Activated CD4-positive, alpha-beta T cell treated with anti-CD3 and anti-CD28 coated beads, Interleukin-2, amount 50 U/mL, for 1 hour (primary cell): ENCODE measurements around the gene CHST5.
"Not testable (repeated sequence)": the region's sequence is repeated elsewhere in the genome, so short reads cannot be mapped to it uniquely, and the experiment has no call there.

Experiments used
- DNase-seq: peaks from one replicate; pipeline ENCODE4 v3.0.0-alpha.2; 2020

CHST5 gene

DNA sequence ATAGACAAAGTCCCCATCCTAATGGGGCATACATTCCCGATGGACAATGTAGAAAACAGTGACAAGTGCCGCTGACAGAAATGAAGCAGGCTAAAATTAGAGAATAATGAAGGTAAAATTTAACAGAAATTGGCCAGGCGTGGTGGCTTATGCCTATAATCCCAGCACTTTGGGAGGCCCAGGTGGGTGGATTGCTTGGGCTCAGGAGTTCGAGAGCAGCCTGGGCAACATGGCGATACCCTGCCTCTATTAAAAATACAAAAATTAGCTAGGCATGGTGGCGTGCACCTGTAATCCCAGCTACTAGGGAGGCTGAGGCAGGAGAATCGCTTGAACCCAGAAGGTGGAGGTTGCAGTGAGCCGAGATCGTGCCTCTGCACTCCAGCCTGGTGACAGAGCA lies 12.5 kb upstream of the CHST5 start:
- DNase-seq, result not testable (repeated sequence)

DNA sequence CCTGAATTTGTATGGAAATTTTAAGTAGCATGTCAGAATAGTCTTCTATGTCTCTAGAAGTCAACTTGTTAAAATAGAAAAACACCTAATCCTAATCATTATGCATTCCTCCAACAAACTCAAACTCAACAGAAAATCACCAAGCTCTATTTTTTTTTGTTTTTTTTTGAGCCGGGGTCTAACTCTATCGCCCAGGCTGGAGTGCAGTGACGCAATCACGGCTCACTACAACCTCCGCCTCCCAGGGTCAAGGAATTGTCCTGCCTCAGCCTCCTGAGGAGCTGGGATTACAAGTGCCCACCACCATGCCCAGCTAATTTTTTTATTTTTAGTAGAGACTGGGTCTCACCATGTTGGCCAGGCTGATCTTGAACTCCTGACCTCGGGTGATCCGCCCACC lies 10.4 kb upstream of the CHST5 start:
- DNase-seq, result no peak

DNA sequence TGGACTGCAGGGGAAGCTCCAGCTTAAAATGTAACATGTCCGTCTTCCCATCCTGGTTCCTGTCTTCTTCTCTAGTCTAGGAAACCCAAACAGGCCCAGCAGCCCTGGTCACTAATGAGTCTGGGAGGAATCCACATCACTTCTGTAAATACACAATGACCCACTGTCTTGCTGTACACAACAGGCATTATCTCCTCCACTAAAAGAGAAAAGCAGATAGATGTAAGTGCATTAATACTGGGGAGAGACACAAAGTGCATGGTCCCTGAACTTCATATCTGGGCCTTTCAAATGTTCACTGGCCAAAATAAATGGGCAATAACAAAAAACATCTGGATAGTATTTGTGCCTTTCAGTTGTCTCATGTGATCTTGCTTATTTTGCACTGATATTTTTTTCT lies 10.0 kb upstream of the CHST5 start:
- DNase-seq, result not testable (repeated sequence)

DNA sequence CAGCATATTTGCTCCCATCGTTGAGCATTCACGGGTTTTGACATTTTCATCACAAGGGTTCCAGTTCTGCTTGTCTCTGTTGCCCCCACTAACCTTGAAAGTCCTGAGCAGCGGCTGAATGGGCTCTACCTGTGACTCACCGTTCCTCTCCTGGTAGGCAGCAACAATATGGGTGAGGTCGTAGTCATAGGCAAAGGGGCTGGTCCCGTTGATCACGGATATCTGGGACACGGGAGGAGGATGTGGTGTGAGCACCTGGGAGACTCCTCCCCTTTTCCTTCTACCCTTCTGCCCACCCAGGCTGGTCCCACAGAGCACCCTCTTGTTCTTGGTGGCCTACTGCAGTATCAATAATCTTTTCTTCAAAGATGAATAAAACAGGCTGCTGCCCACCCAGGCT lies 6.6 kb upstream of the CHST5 start:
- not testable (repeated sequence) for DNase-seq

DNA sequence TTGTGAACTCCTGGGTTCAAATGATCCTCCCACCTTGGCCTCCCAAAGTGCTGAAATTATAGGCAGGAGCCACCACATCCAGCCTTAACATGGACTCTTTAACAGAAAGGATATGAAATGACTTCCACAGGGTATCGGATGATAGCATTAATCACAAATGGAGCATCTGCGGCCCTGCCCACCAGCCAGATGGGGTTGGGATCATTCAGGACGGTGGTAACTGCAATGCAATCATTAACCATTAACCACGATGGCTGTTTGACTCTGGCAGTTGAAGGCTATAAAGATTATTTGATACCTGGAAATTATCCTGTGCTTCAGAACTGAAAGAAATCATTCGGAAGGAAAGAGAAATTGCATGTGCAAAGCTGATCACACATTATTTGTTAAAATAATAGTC lies 5.3 kb upstream of the CHST5 start:
- DNase-seq, result no peak

DNA sequence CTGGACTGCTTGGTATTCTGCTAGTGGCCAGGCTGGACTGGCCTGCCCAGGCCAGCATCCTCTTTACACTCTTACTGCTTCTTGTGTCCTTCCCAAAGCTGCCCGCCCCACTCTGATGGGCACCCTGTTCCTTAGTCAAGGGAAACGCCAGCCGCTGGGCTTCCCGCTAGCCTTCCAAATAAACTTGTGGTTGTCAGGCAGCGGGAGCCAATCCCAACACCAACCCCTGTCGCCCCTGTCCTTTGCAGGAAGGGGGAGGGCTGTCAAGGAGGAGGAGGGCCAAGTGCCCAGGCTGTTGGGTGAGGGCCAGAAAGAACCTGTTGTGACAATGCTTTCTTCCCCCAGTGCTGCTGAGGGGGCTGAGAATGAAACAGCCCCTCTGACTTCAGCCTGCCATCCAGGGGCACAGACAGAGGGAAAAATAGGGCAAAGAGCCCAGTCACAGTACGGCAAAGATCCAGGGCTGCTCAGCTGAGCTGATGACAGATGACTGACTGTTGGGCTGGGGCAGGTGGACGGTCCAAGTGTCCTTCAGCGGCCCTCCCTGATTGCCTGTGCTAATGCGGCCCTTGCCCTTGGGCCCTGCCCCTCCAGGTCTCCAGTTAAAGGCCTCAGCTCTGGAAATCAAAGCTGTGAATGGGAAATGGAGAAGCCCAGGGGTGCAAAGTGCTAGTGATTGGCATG lies 3.1 kb upstream of the CHST5 start:
- DNase-seq, result not testable (repeated sequence)

DNA sequence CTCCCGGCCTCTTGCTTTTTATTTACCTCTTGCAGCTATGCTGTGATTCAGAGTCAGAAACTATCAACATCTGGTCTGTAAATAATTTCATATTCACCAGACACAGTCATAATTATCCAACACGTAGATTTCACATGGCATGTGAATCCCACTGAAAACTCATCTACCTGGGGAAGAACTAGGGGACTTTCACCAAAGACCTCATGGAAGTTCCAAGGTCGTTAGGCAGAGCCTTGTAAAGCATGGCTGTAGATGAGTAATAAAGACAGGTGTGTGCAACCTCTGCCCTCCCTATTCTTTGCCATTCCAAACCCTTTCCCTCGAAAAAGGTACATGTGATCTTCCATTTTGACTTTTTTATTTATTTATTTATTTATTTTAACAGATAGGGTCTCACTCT lies 1.9 kb upstream of the CHST5 start:
- DNase-seq, result no peak

DNA sequence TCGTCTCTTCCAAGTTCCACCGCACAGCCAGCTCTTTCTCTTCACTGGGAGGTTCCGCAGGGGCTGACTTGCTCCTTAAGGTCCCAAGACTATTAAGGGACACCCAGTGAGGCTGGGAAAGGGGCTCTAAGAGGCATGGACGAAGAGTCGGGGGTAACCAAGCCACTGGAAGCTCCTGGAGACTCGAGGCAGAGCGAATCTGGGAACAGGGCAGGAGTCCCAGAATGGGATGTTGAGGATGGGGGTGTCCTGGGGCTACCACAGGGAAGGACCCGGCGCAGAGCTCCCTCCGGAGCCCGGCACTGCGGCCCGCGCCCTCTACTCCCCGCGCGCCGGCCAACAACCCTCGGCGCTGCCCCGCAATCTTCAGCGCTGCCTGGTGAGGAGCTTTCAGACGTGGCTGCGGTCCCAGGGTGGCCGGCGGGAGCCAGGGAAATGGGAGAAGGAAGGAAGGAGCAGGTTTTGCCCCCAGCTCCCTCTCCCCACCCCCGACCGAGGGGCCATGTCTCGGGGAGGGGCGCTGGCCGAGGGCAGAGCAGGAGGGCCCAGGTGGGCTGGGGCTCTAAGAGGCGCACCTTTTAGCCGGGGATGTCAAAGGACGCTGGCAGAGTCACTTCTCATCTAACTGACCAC lies 581 bp downstream of the CHST5 start:
- DNase-seq, result no peak

DNA sequence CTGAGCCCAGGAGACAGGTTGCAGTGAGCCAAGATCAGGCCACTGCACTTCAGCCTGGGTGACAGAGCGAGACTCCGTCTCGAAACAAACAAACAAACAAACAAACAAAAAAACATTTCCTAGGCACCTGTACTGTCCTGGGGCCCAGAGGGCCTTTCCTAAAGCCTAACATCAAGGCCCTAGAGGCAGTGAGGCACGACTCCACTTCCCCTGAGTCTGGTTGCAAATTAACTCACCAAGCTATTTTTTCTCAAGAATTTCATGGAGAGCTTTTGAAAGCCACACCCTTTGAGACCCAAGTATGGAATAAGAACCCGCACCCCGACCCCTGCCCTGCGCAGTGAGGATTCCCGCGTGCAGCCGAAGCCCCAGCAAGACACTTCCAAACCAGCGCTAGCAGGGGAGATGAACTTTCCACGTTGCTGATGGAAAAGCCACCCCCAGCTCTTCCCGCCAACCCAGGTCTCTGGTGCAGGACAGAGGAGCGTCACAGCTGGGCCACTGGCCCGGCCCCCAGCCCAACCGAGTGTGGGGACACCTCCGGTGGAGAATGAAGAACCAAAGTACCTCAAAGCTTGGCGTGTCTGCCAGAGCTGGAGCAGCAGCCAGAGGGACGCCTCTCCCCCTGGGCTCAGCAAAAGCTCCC lies 1.2 kb downstream of the CHST5 start:
- no peak for DNase-seq

DNA sequence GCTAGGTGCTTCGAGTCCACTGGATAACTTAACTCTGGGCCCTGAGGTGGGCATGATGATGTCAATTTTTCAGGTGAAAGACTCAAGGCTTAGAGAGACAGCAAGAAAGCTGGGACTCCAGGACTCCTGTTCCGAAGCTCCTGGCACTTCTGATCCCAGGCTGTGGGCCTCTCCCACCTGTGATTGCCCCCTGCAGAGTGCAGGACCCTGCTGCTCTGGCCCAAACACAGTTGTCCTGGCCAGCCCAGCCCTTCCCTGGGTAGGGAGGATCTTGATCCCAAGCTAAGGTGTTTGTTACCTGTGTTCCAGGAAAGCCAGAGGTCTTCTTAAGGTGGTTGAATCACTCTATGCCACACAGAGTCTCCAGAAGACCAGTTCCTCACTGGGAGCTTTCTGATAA lies 3.1 kb downstream of the CHST5 start:
- DNase-seq, result no peak

DNA sequence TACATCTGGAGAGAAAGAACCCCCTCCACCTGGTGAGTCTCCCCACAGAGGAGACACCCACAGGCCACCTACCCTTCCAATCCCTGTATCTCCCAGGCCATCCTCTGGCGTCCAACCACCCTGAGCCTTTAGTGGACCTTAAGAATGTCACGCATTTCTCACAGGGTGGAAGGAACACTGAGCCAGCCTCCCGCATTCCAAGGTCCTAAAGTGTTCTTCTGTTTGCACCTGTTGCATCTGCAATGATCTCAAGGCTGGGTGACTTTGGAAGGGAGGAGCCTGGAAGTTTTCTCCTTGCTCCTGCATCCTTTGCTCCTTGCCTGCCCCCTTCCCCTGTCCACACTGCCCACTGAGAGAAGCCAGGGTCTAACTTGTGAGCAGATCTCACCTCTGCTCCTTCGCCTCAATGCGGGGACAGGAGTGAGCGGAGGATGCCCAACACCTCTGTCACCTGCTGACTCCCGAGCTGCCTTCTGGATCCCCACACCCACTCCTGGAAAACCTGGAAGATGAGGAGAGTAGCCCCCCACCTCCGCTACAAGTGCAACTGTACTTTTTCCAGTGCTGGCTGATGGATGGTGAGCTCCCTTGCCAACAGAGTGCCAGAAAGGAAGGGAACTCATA lies 3.7 kb downstream of the CHST5 start:
- no peak for DNase-seq

DNA sequence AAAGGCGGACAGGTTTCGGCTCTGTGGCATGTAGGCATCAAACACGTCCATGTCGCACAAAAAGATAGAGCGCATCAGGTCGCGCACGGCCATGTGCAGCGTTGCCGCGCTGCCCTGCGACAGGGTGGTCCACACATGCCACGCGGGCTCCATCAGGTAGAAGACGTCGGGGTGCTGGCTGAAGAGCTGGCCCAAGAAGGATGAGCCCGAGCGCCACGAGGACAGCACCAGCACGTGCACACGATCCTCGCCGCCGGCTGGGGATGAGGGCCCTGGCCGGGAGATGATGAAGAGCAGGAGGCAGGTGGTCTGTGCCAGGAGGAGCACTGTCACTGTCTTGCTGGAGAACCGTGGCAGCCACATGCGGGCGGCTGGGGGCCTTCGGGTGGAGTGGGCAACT lies 5.9 kb downstream of the CHST5 start:
- DNase-seq, result no peak

DNA sequence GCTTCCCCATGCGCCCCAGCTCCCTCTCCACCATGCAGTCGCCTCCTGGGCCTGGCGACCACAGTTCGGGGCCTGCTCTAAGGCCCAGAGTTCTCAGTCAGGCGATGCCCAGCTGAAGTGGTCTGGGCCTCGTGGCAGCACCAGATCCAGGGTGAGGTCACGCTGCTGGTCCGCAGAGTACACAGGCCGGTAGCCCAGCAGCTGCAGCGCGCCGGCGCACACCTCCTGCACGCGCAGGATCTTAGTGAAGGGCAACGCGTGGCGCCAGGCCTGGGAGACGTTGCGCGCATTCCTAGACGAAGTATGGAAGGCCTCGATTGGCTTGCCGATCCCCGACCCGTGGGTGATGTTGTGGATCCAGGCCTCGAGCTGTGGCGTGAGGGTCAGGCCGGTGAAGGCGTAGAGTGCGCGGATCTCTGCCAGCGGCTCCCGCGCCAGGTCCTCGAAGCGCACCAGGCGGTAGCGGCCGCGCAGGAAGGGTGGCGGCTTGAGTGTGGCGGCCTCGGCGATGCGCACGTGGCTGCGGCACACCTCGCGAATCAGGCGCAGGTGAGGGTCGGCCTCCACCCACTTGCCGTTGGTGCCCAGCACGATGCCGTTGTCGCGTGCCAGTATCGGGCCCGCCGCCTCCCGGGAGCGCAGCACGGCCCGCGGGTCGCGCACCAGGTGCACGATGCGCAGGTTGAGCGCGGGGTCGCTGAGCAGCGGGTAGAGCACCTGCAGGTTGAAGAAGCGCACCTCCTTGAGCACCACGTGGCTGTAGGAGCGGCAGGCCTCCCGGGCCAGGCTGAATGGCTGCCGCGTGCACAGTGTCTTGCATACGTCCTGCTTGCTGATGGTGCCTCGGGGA lies 6.6 kb downstream of the CHST5 start:
- no peak for DNase-seq

DNA sequence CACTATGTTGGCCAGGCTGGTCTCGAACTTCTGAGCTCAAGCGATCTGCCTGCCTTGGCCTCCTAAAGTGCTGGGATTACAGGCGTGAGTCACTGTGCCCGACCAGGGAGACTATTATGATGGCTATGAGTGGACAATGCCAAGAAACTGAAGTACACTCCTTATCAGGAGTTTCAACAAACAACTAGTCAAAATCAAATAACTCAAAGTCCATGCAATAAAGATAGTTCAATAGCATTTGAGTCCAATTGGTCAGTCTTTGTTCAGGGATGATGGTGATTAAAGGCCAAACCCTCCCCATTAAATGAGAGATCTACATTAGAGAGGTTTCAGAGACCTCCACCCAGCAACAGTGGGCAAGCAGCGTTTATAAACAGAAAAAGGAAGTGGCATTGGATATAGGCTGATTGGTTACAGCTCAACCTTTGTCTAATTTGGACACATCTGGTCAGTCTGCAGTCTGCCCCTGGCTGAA lies 8.0 kb downstream of the CHST5 start:
- DNase-seq, result no peak

DNA sequence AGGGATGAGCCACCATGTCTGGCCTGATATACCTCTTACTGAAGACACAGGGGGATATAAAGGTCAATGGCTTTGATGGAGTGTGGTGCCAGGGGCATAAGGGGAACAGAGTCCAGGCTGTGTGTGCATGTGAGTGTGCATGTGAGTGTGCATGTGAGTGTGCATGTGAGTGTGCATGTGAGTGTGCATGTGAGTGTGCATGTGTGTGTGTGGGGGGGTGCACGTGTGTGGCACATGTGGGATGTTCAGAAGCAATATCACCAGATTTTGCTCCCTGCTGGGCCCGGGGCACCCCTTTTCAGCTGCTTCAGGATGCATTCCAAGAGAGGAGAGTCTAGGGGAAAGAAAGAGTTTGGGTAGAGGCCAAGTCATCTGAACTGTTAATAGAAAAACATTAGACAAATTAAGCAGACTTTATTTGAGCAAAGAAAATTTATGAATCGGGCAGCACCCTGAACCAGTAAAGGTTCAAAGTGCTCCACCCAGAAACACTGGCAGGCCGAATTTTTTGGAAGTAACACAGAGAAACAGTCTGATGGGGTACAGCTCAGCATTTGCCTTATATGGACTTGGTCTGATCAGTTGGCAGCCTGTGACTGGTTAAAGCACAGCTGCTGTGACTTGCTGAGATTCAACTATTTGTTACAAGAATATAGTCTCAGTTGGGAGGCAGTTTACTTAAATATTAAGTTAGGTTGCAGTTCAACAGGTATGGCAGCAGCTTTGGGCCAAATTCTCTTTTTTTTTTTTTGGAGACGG lies 9.7 kb downstream of the CHST5 start:
- no peak for DNase-seq

DNA sequence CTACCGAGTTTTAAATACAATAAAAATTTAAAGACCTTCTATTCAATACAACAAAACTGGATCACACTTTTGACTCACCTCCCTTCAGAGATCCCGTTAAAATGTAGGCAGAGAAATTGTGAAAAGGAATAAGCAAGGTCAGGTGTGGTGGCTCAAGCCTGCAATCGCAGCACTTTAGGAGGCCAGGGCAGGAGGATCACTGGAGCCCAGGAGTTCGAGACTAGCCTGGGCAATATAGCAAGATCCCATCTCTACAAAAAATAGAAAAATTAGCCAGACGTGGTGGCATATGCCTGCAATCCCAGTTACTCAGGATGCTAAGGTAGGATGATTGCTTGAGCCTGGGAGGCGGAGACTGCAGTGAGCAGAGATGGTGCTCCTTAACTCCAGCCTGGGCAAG lies 16.7 kb downstream of the CHST5 start:
- no peak for DNase-seq

DNA sequence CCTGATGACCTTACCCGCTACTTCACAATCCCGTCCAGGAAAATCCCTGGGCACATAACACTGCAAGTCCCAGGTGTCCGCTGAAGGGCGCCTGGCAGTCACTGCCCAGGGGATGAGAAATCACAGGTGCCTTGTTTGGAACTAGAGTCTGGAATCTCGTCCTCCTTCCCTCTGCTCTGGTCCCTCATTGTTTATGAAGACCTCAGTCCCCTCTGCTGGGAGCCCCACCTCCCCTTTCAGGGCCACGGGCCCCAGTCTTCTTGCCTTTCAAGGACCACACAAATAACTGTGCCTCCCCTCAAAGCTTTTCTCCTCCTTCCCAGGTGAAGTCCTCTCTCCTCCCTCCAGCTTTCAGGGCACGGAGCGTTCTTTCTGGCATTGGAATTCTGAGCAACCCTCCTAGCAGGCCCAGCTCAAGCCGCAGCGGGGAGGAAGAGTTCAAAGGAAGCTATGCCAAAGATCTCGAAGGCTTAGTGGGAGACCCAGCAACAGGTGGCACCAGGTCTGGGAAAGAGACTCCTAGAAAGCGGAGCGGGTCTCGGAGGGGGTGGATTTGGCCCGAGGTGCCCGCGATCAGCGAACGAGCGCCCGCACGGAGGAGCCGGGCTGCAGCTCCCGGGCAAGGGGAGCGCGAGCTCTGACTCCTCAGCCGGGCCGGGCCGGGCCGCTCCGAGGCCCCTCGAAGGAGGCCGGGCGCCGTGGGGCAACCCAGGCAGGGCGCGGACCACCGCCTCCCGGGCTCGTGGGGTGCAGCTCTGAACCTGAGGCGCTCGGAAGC lies 19.5 kb downstream of the CHST5 start:
- DNase-seq, result peak; percentile 27

DNA sequence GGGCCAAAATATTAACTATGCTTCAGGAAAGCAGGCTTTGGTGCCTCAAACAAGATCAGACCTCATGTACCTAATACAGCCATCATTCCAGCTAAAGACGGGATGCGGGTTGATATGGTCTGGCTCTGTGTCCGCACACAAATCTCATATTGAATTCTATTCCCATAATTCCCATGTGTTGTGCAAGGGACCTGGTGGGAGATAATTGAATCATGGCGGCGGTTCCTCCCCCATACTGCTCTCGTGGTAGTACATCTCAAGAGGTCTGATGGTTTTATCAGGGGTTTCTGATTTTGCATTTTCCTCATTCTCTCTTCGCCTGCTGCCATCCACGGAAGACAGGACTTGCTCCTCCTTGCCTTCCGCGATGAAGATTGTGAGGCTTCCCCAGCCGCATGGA lies 21.6 kb downstream of the CHST5 start:
- no peak for DNase-seq

DNA sequence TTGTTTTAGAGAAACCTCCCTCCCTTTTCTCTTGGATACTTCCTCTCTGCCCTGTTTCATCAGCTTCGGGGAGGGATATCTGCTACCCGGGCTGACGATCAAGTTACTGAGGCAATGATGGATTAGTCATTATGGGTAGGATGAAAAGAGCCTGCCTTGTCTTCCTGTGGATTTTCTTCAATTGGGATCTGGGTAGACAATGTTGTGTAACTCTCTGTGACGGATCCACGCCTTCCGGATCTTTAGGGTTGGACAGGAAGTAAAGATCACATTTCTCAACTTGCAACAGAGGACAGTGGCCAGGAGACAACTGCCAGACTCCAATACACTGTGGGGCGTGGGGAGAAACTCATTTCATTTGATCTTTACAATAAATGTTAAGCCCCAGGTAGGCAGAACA lies 29.3 kb downstream of the CHST5 start:
- DNase-seq, result no peak

DNA sequence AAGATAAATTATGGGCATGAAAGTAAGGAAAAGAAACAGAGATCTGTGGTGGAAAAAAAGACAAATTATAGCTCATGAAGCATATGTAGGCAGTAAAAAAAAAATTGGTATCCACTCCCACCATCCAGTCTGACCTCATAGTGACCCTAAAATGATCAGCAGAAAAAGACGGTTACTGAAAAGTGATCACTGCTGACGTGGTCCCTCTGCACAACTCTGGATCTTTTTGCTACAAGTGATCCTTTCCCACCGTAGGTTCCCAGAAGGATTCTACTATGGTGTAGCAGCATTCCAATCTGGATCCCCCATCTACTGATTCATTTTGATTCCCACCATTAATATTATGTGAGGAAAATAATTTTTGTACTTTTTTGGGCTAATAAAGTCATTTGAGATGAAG lies 29.8 kb downstream of the CHST5 start:
- no peak for DNase-seq

DNA sequence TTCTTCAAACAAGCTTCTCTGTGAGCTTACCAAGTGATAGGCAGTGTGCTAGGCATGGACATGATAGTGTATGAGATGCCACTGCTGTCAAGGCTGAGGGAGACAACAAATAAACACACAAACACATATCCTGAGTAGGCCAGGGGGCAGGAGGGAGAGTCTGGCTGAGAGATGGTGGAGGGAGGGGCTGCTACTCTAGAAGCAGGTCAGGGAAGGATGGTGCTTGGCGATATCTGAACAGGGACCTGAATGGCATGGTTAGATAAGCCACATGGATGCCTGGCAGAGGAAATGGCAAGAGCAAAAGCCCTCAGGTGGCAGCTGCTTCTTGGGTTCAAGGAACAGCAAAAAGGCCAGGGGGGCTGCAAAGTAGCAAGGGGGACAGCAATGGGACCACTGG lies 32.1 kb downstream of the CHST5 start:
- DNase-seq, result no peak
